Measurements from ENCODE around the gene PTPRG.

- TF ChIP-seq, protein P1, sequence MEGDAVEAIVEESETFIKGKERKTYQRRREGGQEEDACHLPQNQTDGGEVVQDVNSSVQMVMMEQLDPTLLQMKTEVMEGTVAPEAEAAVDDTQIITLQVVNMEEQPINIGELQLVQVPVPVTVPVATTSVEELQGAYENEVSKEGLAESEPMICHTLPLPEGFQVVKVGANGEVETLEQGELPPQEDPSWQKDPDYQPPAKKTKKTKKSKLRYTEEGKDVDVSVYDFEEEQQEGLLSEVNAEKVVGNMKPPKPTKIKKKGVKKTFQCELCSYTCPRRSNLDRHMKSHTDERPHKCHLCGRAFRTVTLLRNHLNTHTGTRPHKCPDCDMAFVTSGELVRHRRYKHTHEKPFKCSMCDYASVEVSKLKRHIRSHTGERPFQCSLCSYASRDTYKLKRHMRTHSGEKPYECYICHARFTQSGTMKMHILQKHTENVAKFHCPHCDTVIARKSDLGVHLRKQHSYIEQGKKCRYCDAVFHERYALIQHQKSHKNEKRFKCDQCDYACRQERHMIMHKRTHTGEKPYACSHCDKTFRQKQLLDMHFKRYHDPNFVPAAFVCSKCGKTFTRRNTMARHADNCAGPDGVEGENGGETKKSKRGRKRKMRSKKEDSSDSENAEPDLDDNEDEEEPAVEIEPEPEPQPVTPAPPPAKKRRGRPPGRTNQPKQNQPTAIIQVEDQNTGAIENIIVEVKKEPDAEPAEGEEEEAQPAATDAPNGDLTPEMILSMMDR (conservative IDR thresholded peaks at IDR 0.05; ENCODE audit: low read depth, low read length) = no peak
- TF ChIP-seq EZH2 (IDR thresholded peaks at IDR 0.05; ENCODE audit: borderline replicate concordance, low read depth, low read length, poor library complexity, severe bottlenecking) = no peak
Observed at GRCh38 chr3:61804782-61805181, 243.4 kb downstream of the PTPRG start.
